Neural cell (in vitro differentiated cells): ENCODE results near the gene ASF1B. TPM values are rescaled to one million over a fixed set of nuclear protein-coding genes. Genes with fewer than 3 reads are reported as not detected.

Source experiments
- H2AFZ ChIP-seq: fragments of 200-600, 300-800 bp; sonication (generic), shearing (Covaris generic); 2 replicates; pipeline ENCODE4 v1.6.0; 2014; ENCODE audit warnings: low read depth, mild to moderate bottlenecking, antibody characterized with exemption, low read length, moderate library complexity
- H3F3A ChIP-seq: fragments of 200-600 bp; shearing (Covaris generic); 2 replicates; pipeline ENCODE4 v1.6.1; 2016; ENCODE audit warnings: mild to moderate bottlenecking, moderate library complexity, mixed read lengths, antibody characterized with exemption, low read length; ENCODE audit not compliant: insufficient read depth, poor library complexity, severe bottlenecking
- H3K27ac ChIP-seq: fragments of 200-600, 300-800 bp; sonication (generic), shearing (Covaris generic); 2 replicates; pipeline ENCODE4 v1.5.1; 2014; ENCODE audit warnings: mild to moderate bottlenecking, low read length, moderate library complexity
- H3K27me3 ChIP-seq: fragments of 300-800, 200-600 bp; sonication (generic), shearing (Covaris generic); 2 replicates; pipeline ENCODE4 v1.6.0; 2014; ENCODE audit warnings: mild to moderate bottlenecking, low read depth, low read length, moderate library complexity; ENCODE audit not compliant: insufficient read depth
- H3K36me3 ChIP-seq: fragments of 300-800, 200-600 bp; sonication (generic), shearing (Covaris generic); 2 replicates; pipeline ENCODE4 v1.5.1; 2014; ENCODE audit warnings: mild to moderate bottlenecking, antibody characterized with exemption, low read length, moderate library complexity; ENCODE audit not compliant: insufficient read depth
- H3K4me2 ChIP-seq: fragments of 300-800, 200-600 bp; sonication (generic), shearing (Covaris generic); 2 replicates; pipeline ENCODE4 v1.6.0; 2014; ENCODE audit warnings: mild to moderate bottlenecking, low read length
- H3K4me3 ChIP-seq: fragments of 300-800, 200-600 bp; sonication (generic), shearing (Covaris generic); 2 replicates; pipeline ENCODE4 v1.5.1; 2014; ENCODE audit warnings: mild to moderate bottlenecking, low read length, moderate library complexity
- H3K79me2 ChIP-seq: fragments of 200-600 bp; shearing (Covaris generic); replicated peaks from 2 replicates; pipeline ENCODE4 v1.6.0; 2014; ENCODE audit warnings: mild to moderate bottlenecking, low read length, moderate library complexity; ENCODE audit not compliant: insufficient read depth
- H3K9ac ChIP-seq: fragments of 300-800, 200-600 bp; sonication (generic), shearing (Covaris generic); 2 replicates; pipeline ENCODE4 v1.6.1; 2016; ENCODE audit warnings: mild to moderate bottlenecking, low read length, mixed read lengths
- H3K9me2 ChIP-seq: fragments of 200-600 bp; shearing (Covaris generic); 2 replicates; pipeline ENCODE4 v1.6.1; 2016; ENCODE audit warnings: mild to moderate bottlenecking, low read length, mixed read lengths; ENCODE audit not compliant: insufficient read depth
- H3K9me3 ChIP-seq: fragments of 200-600, 300-800 bp; sonication (generic), shearing (Covaris generic); 2 replicates; pipeline ENCODE4 v1.6.1; 2016; ENCODE audit warnings: mild to moderate bottlenecking, mixed run types, low read length, moderate library complexity, mixed read lengths
- H4K20me1 ChIP-seq: fragments of 200-600 bp; shearing (Covaris generic); 2 replicates; pipeline ENCODE4 v1.6.1; 2016; ENCODE audit warnings: mild to moderate bottlenecking, mixed run types; ENCODE audit not compliant: insufficient read depth
- EP300 ChIP-seq: fragments of 450-650 bp; conservative IDR thresholded peaks from 2 replicates; pipeline ENCODE4 v1.6.1; 2014; ENCODE audit warnings: antibody characterized with exemption, mild to moderate bottlenecking, moderate library complexity; ENCODE audit not compliant: poor library complexity, severe bottlenecking
- EZH2 ChIP-seq: fragments of 200-600, 300-800 bp; shearing (Covaris generic), sonication (generic); IDR thresholded peaks from 2 replicates; pipeline ENCODE4 v1.6.1; 2014; ENCODE audit warnings: antibody characterized with exemption, low read length, borderline replicate concordance, mild to moderate bottlenecking; ENCODE audit not compliant: insufficient read depth, poor library complexity, severe bottlenecking
- MXI1 ChIP-seq: fragments of 450-650 bp; conservative IDR thresholded peaks from 2 replicates; pipeline ENCODE4 v1.6.1; 2014; ENCODE audit warnings: antibody characterized with exemption, mild to moderate bottlenecking; ENCODE audit not compliant: poor library complexity, severe bottlenecking
- POLR2AphosphoS5 ChIP-seq: IDR thresholded peaks from 2 replicates; pipeline ENCODE4 v1.6.1; 2012
- RAD21 ChIP-seq: fragments of 450-650 bp; conservative IDR thresholded peaks from 2 replicates; pipeline ENCODE4 v1.6.1; 2014; ENCODE audit warnings: antibody characterized with exemption, mild to moderate bottlenecking, moderate library complexity
- SMC3 ChIP-seq: fragments of 450-650 bp; conservative IDR thresholded peaks from 2 replicates; pipeline ENCODE4 v1.6.1; 2014; ENCODE audit warnings: antibody characterized with exemption, mild to moderate bottlenecking, moderate library complexity; ENCODE audit not compliant: poor library complexity
- TAF1 ChIP-seq: IDR thresholded peaks from 2 replicates; pipeline ENCODE4 v1.6.1; 2012; ENCODE audit warnings: low read depth
- polyA plus RNA-seq: library from polyadenylated mRNA; depleted of rRNA; stranded (reverse); fragments of >200 nt; gene quantifications from 2 replicates; pipeline ENCODE4 v1.2.3, GENCODE V29; 2014
- TF ChIP-seq, protein P1 (sequence below): fragments of 450-650 bp; IDR thresholded peaks from 2 replicates; pipeline ENCODE4 v1.5.1; 2014; ENCODE audit warnings: antibody characterized with exemption, mild to moderate bottlenecking, moderate library complexity; ENCODE audit not compliant: poor library complexity, severe bottlenecking
- TF ChIP-seq, protein P2 (sequence below): IDR thresholded peaks from 2 replicates; pipeline ENCODE4 v1.6.1; 2012; ENCODE audit warnings: borderline replicate concordance

ASF1B gene
- polyA plus RNA-seq, 1 donor from 2014 or later: 0.32 TPM

DNA sequence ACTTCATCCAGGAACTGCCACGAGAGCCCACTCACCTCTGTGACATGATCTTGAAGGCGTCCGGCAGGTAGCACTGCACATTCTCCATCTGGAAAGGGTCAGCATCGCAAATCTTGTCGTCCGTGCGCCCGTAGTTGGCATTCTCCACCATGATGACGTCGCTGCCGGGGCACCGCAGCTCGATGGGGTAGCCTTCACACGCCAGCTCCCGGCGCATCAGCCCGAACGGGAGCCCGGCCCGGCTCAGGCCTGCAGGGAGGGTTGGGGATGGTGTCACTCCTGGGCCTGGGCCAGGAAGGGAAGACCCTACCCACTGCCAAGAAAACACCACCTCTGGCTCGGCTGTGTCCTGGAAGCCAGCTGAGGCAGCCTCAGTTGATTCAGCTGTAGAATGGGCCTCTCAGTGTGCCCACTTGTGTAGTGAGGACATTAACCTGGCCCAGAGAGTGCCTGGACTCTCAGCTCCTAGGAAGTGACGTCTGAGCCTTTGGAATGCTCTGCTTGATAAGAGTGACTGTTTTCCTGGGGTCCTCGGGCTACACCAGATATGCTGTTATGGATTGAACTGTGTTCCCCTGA, 41.2 kb upstream of the ASF1B start:
- TF ChIP-seq, protein P1, sequence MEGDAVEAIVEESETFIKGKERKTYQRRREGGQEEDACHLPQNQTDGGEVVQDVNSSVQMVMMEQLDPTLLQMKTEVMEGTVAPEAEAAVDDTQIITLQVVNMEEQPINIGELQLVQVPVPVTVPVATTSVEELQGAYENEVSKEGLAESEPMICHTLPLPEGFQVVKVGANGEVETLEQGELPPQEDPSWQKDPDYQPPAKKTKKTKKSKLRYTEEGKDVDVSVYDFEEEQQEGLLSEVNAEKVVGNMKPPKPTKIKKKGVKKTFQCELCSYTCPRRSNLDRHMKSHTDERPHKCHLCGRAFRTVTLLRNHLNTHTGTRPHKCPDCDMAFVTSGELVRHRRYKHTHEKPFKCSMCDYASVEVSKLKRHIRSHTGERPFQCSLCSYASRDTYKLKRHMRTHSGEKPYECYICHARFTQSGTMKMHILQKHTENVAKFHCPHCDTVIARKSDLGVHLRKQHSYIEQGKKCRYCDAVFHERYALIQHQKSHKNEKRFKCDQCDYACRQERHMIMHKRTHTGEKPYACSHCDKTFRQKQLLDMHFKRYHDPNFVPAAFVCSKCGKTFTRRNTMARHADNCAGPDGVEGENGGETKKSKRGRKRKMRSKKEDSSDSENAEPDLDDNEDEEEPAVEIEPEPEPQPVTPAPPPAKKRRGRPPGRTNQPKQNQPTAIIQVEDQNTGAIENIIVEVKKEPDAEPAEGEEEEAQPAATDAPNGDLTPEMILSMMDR: no peak
- no peak for TF ChIP-seq MXI1
- no peak for TF ChIP-seq RAD21
- no peak for TF ChIP-seq TAF1
- TF ChIP-seq, protein P2, sequence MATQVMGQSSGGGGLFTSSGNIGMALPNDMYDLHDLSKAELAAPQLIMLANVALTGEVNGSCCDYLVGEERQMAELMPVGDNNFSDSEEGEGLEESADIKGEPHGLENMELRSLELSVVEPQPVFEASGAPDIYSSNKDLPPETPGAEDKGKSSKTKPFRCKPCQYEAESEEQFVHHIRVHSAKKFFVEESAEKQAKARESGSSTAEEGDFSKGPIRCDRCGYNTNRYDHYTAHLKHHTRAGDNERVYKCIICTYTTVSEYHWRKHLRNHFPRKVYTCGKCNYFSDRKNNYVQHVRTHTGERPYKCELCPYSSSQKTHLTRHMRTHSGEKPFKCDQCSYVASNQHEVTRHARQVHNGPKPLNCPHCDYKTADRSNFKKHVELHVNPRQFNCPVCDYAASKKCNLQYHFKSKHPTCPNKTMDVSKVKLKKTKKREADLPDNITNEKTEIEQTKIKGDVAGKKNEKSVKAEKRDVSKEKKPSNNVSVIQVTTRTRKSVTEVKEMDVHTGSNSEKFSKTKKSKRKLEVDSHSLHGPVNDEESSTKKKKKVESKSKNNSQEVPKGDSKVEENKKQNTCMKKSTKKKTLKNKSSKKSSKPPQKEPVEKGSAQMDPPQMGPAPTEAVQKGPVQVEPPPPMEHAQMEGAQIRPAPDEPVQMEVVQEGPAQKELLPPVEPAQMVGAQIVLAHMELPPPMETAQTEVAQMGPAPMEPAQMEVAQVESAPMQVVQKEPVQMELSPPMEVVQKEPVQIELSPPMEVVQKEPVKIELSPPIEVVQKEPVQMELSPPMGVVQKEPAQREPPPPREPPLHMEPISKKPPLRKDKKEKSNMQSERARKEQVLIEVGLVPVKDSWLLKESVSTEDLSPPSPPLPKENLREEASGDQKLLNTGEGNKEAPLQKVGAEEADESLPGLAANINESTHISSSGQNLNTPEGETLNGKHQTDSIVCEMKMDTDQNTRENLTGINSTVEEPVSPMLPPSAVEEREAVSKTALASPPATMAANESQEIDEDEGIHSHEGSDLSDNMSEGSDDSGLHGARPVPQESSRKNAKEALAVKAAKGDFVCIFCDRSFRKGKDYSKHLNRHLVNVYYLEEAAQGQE: no peak
- no peak for TF ChIP-seq EZH2
- no peak for TF ChIP-seq POLR2AphosphoS5
- Histone ChIP-seq H3K9ac (no peak overlapping the region), H3K79me2 (no peaks in the 10 kb centered on the region), H3F3A (no peaks in the 10 kb centered on the region), H3K36me3 (no peaks in the 10 kb centered on the region), H3K9me3 (no peaks in the 10 kb centered on the region), H2AFZ (no peak overlapping the region), H3K9me2 (no peaks in the 10 kb centered on the region), H4K20me1 (no peaks in the 10 kb centered on the region), H3K4me2 (no peak overlapping the region), H3K27ac (no peak overlapping the region), H3K27me3 (no peaks in the 10 kb centered on the region), H3K4me3 (no peak overlapping the region)

DNA sequence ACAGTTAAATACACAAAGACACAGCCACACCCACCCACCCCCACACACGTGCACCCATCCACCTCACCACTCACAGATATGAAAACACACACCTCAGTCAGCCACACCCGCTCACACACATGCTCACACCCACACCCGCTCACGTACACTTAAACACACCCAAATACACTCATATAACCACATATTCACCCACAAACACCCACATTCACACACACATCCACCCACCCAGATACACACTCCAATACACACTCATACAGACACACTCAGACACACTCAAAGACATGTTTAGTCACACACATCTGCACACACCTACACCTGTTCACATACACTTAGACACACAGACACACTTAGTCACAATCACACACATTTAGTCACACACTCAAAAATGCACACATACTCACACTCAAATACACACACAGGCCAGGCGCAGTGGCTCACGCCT, 39.0 kb upstream of the ASF1B start:
- Histone ChIP-seq H2AFZ (no peak overlapping the region), H4K20me1 (no peaks in the 10 kb centered on the region), H3K79me2 (no peaks in the 10 kb centered on the region), H3K4me2 (no peak overlapping the region), H3K36me3 (peaks cover 8% of the 10 kb centered on the region), H3K4me3 (no peak overlapping the region), H3F3A (no peaks in the 10 kb centered on the region), H3K27me3 (no peaks in the 10 kb centered on the region), H3K27ac (no peak overlapping the region), H3K9me3 (no peaks in the 10 kb centered on the region), H3K9ac (no peak overlapping the region), H3K9me2 (no peaks in the 10 kb centered on the region)
- TF ChIP-seq EZH2: no peak
- TF ChIP-seq POLR2AphosphoS5: no peak
- no peak for TF ChIP-seq MXI1
- TF ChIP-seq TAF1: no peak
- no peak for TF ChIP-seq EP300
- TF ChIP-seq, protein P2: no peak
- TF ChIP-seq SMC3: no peak
- TF ChIP-seq RAD21: no peak
- TF ChIP-seq, protein P1: no peak
